Neural cell (in vitro differentiated cells): ENCODE data around the gene SMAD7.

ENCODE experiments used
- EP300 ChIP-seq: fragments of 450-650 bp; conservative IDR thresholded peaks from 2 replicates; pipeline ENCODE4 v1.6.1; 2014; ENCODE audit warnings: antibody characterized with exemption, mild to moderate bottlenecking, moderate library complexity; ENCODE audit not compliant: poor library complexity, severe bottlenecking
- EZH2 ChIP-seq: fragments of 200-600, 300-800 bp; shearing (Covaris generic), sonication (generic); IDR thresholded peaks from 2 replicates; pipeline ENCODE4 v1.6.1; 2014; ENCODE audit warnings: antibody characterized with exemption, low read length, borderline replicate concordance, mild to moderate bottlenecking; ENCODE audit not compliant: insufficient read depth, poor library complexity, severe bottlenecking
- POLR2AphosphoS5 ChIP-seq: IDR thresholded peaks from 2 replicates; pipeline ENCODE4 v1.6.1; 2012
- SMC3 ChIP-seq: fragments of 450-650 bp; conservative IDR thresholded peaks from 2 replicates; pipeline ENCODE4 v1.6.1; 2014; ENCODE audit warnings: antibody characterized with exemption, mild to moderate bottlenecking, moderate library complexity; ENCODE audit not compliant: poor library complexity
- TAF1 ChIP-seq: IDR thresholded peaks from 2 replicates; pipeline ENCODE4 v1.6.1; 2012; ENCODE audit warnings: low read depth
- TF ChIP-seq, protein P1 (sequence below): IDR thresholded peaks from 2 replicates; pipeline ENCODE4 v1.6.1; 2012; ENCODE audit warnings: borderline replicate concordance
- TF ChIP-seq, protein P2 (sequence below): fragments of 450-650 bp; IDR thresholded peaks from 2 replicates; pipeline ENCODE4 v1.5.1; 2014; ENCODE audit warnings: antibody characterized with exemption, mild to moderate bottlenecking, moderate library complexity; ENCODE audit not compliant: poor library complexity, severe bottlenecking

DNA sequence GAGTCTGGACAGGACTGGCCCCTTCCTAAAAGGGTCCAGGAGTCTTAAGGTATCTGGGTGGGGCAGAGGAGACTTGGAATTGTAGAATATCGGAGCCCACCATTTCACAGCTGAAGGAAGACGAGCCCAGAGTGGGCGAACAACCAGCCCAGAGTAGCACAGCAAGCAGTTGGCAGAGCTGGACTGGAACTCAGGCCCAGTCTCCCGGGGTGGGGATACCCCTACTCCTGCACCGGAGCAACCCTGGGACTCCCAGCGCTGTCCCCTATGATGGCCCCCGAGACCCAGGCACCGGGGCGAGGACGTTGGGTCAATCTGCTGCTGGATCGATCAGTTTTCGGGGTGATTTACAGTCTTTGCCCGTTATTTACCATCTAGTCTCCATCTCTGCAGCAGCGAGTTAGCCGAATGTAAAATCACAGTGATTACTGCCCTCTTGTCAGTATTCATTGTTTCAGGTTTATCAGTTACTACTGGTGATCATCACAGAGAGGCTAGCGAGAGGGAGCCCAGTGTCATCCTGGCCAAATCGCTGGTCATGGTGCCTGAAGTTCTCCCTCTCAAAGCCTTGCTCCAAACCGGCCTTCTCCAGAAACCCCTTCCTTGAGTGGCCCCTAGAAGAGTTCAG lies 75.3 kb downstream of the SMAD7 start:
- TF ChIP-seq, protein P1, sequence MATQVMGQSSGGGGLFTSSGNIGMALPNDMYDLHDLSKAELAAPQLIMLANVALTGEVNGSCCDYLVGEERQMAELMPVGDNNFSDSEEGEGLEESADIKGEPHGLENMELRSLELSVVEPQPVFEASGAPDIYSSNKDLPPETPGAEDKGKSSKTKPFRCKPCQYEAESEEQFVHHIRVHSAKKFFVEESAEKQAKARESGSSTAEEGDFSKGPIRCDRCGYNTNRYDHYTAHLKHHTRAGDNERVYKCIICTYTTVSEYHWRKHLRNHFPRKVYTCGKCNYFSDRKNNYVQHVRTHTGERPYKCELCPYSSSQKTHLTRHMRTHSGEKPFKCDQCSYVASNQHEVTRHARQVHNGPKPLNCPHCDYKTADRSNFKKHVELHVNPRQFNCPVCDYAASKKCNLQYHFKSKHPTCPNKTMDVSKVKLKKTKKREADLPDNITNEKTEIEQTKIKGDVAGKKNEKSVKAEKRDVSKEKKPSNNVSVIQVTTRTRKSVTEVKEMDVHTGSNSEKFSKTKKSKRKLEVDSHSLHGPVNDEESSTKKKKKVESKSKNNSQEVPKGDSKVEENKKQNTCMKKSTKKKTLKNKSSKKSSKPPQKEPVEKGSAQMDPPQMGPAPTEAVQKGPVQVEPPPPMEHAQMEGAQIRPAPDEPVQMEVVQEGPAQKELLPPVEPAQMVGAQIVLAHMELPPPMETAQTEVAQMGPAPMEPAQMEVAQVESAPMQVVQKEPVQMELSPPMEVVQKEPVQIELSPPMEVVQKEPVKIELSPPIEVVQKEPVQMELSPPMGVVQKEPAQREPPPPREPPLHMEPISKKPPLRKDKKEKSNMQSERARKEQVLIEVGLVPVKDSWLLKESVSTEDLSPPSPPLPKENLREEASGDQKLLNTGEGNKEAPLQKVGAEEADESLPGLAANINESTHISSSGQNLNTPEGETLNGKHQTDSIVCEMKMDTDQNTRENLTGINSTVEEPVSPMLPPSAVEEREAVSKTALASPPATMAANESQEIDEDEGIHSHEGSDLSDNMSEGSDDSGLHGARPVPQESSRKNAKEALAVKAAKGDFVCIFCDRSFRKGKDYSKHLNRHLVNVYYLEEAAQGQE, result no peak
- TF ChIP-seq, protein P2, sequence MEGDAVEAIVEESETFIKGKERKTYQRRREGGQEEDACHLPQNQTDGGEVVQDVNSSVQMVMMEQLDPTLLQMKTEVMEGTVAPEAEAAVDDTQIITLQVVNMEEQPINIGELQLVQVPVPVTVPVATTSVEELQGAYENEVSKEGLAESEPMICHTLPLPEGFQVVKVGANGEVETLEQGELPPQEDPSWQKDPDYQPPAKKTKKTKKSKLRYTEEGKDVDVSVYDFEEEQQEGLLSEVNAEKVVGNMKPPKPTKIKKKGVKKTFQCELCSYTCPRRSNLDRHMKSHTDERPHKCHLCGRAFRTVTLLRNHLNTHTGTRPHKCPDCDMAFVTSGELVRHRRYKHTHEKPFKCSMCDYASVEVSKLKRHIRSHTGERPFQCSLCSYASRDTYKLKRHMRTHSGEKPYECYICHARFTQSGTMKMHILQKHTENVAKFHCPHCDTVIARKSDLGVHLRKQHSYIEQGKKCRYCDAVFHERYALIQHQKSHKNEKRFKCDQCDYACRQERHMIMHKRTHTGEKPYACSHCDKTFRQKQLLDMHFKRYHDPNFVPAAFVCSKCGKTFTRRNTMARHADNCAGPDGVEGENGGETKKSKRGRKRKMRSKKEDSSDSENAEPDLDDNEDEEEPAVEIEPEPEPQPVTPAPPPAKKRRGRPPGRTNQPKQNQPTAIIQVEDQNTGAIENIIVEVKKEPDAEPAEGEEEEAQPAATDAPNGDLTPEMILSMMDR, result no peak
- TF ChIP-seq POLR2AphosphoS5 (no peak), EP300 (no peak), EZH2 (no peak), TAF1 (no peak), SMC3 (no peak)
